ENCODE results near the gene PRMT9.

PRMT9 gene

GRCh38 chr4:147617841-147618691 is 65.9 kb downstream of the PRMT9 start:
- peak; percentile 6 for DNase-seq (ENCODE audit: low spot score)

DNA sequence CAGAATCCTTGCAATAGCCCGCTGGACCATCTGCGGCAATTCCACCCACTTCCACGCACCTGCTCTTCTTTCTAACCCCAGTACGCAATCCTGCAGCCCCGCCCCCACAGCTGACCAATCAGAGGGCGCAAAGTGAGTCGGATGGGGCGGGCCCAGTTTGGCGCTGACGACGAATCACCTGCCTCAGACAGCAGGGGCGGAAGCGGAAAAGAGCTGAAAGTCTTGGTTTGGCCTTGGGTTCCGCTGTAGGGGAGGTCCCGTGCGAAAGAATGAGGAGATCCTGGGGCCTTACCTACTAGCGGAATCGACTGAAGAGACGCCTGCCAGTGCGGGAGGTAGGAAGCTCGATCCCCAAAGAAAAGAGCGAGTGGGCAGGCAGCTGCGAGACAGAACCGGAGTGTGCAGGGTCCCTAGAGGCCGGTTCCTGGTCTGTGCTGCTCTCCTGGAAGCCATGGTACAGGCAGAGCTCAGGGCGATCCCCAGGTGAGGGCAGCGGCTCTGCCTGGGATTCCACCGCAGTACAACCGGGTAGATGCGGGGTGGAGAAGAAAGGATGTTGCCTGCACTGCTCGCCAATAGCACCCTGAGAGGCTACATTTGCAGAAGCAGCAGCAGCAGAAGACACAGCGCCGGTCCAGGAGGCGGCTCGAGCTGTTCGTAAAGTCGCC is 66.7 kb downstream of the PRMT9 start, which contains the start of gene TMEM184C:
TMEM184C (plus strand) TSS at position 225 of the 668 bp plus-strand sequence. CDS start 560 bp downstream, outside the sequence.
- peak; percentile 98 for DNase-seq (ENCODE audit: low spot score)

DNA sequence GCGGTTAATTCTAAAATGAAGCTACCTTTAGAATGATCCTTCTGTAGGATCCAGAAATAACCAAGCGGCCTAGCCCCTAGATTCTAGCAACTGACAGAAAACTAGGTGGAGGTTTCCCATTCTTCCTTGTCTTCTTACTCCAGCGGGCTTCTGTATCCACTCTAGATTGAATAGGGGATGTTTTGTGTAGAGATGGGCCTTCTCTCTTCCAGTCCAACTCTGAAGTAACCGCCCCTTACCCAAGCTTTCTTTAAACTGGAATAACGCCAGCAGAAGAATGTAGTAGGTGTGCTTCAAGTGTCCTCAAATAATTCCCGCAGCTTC is 67.2 kb downstream of the PRMT9 start:
- no peak for DNase-seq (ENCODE audit: low spot score)

DNA sequence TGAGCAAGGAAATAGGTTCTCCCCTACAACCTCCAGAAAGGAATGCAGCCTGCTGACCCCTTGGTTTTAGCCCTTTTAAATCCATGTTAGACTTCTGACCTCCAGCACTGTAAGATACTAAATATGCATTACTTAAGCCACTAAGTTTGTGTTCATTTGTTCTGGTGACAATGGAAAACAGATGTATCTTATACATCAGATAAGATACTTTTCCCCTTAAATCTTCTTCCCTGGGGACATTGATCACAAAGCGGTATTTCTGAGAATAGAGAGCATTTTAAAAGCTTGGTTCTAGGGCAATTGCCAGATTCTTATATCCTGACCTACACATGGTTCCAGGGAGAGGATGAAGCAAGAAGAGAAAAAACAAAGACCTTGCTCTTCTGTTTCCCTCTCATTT is 73.3 kb downstream of the PRMT9 start:
- DNase-seq (ENCODE audit: low spot score): no peak

GRCh38 chr4:147607471-147607870 is 76.5 kb downstream of the PRMT9 start:
- no peak for DNase-seq (ENCODE audit: low spot score)

- DNase-seq (ENCODE audit: low spot score): no peak
Observed at GRCh38 chr4:147605499-147605898, 78.5 kb downstream of the PRMT9 start.

DNA sequence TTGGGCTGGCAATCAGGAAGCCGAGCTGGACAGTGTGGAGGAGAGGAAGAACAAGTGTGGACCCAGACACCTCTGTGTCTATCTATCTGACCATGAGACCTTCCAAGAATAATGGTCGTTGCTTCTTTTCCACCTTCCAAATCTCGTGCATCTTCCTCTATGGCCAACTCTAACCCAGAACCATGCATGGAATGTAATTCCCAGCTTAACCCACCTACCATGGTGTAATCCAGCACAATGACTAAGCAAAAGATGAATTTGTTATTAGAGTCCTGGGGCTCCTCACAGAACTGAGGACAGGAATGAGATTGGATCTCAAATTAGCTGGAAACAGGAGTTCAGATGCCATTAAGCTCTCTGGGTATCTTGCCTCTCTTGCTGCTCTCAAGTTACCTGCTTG is 84.2 kb downstream of the PRMT9 start:
- DNase-seq (ENCODE audit: low spot score): no peak

DNA sequence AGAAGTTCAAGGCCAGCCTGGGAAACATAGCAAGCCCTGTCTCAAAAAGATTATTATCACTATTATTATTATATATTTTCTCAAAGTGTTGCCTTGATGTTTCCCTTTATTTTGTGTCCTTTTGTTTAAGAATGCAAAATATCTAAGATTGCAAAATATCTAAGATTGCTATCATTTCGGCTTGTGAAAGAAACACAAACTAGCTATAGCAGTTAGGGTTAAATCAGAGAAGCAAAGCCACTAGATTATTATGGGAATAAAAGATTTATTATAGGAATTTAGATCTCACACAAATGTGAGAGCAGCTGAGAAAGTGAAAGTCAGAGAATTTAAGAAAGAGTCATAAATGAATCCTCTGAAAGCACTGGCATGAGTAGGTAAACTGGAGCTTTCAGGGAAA is 84.8 kb downstream of the PRMT9 start:
- no peak for DNase-seq (ENCODE audit: low spot score)

GRCh38 chr4:147597561-147597960 is 86.4 kb downstream of the PRMT9 start:
- no peak for DNase-seq (ENCODE audit: low spot score)

DNA sequence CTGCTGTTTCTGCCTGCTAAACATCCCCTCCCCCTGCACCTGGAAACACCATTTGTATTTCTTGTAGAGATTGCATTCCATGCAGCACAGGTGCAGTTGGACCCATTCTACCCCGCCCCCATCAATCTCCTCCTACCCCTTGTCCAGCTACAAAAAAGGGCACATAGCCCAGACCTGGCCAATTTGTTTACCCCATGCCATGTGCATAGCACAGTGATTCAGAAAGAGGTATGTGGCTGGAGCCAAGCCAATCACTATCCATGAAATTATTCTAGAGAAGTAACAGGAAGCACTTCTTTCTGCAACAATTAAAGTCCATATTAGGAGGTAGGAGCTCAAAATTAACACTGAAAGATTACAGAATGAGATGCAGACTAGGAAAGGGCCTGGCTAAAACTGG is 87.0 kb downstream of the PRMT9 start:
- DNase-seq (ENCODE audit: low spot score): no peak

GRCh38 chr4:147596377-147596776 is 87.6 kb downstream of the PRMT9 start:
- DNase-seq (ENCODE audit: low spot score): peak; percentile 31

DNA sequence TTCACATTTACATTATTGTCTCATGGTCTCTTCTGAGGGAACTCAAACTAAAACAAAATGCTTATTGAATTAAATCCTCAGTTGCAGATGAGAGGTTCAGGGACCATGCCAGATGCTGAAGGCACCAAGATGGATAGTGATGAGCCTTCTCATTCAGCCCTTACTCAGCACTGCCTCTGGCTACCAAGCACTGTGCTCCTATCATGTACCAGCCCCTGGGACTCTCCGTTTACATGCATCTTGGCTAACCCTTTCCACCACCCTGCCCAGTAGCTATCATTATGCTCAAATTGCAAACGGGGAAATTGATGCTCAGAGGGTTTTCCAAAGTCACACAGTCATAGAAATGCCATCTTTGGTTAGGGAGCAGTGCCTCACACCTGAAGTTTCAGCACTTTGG is 89.4 kb downstream of the PRMT9 start:
- no peak for DNase-seq (ENCODE audit: low spot score)

DNA sequence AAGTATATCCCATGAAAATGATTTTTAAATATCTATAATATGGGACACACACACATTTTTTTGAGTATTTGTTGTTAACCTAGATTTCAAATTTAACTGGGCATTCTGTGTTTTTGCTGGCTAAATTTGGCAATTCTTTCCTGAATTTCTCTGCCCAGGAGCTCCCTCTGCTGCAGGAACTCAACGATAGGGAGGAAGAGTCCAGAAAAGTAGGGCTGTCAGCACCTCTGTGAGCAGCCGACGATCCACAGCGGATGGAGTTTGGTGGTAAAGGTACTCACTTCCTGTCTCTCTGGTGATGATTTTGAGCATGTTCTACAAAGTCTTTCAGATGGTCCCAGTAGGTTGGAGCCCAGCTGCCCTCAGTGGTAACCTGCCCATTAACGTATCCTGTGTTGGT is 89.9 kb downstream of the PRMT9 start:
- DNase-seq (ENCODE audit: low spot score): no peak

- no peak for DNase-seq (ENCODE audit: low spot score)
Observed at GRCh38 chr4:147591106-147591505, 92.9 kb downstream of the PRMT9 start.

GRCh38 chr4:147590249-147590920 is 93.6 kb downstream of the PRMT9 start:
- peak; percentile 92 for DNase-seq (ENCODE audit: low spot score)

- peak; percentile 44 for DNase-seq (ENCODE audit: low spot score)
Observed at GRCh38 chr4:147589586-147589985, 94.4 kb downstream of the PRMT9 start.

All from pons (tissue), 1 donor.